HG02885 (cell line): ENCODE results near the gene PTPN13.

ENCODE experiments used
- ATAC-seq: cut with Tn5 transposase; IDR thresholded peaks from one replicate; pipeline ENCODE4 v1.9.1; 2021; ENCODE audit warnings: mild to moderate bottlenecking; ENCODE audit not compliant: unreplicated experiment, poor library complexity

Gene PTPN13

DNA sequence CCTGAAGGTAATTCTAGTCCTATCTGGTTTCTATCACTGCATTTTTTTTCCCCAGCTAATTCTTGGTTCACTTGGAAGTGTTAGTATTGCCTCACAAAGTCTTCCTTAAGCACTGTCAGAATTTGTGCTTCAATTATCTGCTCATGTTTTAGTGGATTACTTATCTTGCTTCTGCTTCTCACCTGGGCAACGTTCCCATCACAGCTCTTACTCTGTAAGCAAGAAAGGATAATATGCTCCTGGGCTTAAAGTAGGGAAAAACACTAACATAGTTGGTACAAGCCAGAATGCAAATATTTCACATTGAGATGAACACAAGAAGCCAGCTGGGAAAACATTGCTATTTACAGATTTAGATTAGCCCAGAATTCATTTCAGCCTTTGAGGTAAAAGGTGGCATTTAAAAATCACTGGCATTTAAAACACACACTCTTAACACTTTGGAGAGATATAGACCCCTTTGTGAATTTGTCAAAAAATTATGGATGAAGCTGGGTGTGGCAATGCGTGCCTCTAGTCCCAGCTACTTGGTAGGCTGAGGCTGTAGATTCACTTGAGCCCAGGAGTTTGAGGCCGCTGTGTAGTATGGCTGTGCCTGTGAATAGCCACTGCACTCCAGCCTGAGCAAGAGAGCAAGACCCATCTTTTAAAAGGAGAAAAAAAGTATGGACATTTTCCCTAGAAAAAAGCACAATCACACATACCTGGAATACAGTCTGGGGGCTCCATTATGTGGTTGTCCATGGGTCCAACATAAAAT, 6.6 kb upstream of the PTPN13 start:
- ATAC-seq: no peak

DNA sequence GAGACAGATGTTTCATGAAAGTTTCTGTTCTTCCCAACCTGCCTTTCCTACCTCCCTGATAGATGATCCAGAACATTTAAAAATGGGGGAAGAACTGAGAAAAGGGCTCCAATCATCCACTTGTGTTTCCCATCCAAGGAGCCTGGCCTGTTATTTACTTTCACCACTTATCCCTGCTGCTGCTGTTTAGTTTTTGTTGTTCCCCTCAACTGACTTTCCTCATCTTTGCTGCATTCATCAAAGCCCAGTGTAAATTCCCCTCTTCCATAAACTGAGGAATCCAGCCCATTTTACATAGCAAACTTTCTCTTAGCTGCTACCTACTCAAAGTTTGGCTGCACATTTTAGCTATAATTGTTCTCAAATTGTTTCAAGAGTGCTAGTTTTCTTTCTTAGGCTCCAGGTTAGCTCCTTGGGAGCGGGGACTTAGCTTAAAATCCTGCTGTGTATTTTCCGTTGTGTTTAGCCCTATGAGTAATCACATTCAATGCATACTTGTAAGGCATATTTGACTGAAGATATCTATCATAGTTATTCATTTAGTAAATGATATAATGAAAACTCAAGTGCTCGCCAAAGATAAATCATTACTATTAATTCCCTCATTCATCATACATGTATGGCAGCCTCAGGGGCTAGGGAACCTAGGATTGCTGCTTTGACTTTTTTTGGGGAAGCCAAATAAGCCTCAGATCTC, 1.4 kb upstream of the PTPN13 start:
- ATAC-seq: no peak

DNA sequence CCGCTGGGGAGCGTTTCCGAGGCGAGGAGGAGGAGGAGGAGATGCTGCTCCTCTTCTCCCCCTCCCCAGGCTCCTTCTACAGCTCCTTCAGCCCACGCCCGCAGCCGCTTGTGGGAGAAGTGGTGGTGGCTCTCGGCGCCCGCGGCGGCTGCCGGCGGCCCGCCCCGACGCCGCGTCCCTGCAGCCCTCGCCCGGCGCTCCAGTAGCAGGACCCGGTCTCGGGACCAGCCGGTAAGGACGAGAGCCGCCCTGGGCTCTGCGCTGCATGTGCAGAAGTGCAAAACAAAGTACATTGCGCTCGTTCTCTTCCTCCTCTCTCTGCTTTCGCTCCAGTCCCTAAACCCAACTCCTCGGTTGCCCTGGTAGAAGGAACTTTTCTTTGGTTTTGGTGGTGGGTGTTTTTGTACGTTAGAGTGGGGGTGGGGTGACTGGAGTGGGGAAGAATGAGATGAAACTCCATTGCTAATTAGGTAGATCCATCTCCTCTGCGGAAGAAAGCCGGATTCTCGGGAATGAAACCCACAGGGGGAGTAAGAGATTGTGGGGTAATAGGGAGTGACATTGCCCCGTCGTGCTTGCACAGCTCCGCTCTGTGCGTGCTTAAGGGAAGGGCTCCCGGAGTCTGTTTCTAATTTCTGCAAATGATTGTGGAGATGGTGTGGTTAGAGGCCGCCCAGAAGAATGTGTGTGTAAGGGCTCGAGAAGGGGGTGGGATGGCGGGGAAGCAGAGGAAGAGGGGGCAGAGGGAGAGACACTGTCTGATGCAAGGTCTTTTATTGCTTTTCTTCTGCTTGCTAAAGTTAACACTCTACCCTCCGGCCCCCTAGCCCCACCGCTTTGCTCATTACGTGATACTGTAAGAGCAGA, 677 bp downstream of the PTPN13 start:
- ATAC-seq: peak; percentile 26

DNA sequence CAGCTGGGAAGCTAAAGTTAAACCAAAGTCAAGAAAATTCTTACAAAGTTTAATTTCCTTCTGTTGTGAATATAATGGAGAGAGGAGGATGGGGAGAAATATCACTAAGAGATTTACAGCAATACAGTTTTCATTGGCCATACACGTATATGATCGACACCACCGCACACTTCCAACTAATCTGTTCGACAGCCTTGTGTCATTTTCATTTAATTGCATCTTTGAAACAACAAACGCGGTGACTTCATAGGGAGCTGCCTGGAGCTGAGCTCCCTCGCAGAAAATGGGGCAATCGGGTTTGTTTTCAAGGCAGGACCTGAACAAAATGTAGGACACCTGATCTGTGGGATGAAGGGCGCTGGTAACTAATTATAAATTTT, 1.3 kb downstream of the PTPN13 start:
- ATAC-seq: no peak

DNA sequence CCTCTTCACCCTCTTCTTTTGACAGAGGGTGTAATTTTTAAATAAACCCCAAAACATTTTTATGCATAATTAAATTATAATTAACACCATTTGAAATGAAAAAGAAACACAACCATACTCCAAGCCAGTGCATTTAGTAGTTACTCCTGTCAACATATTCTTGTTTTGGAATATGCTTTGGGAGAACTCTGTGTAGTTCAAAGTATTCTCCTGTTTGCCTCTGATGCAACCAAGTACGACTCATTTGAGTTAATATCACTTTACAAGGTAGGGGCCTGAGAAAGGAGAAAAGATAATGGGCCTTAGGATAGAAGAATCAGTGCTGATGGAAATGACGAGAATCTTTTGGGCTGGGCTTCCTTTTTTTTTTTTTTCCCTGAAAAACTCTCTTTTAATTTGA, 2.7 kb downstream of the PTPN13 start:
- ATAC-seq: no peak

DNA sequence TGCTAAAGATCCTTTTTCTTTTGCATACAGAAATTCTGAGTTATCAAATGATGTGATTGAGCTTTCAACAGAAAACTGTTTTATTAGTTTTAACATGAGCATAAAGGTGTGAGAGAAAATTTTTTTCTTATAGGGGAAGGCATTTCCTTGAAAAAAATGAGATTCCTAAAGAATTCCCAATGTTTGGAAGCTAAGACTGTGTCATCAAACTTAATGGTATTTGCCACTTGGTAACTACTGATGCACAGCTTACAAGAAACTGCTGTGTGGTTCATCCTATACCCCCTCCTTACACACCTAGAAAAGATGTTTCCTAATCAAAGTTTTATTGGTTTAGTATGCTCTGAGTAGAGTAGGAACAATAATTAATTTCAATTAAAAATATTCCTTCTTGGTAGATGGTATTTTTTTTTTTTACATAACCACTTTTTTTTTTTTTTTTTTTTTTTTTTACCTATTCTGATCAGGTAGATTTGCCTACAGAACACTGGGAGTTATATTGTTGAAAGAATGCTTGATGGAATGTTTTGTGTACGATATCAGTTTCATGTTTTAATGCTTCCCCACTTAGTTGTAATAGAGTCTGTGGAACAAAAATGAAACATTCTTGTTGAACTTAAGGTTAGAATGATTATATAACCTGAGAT, 6.0 kb downstream of the PTPN13 start:
- no peak for ATAC-seq

DNA sequence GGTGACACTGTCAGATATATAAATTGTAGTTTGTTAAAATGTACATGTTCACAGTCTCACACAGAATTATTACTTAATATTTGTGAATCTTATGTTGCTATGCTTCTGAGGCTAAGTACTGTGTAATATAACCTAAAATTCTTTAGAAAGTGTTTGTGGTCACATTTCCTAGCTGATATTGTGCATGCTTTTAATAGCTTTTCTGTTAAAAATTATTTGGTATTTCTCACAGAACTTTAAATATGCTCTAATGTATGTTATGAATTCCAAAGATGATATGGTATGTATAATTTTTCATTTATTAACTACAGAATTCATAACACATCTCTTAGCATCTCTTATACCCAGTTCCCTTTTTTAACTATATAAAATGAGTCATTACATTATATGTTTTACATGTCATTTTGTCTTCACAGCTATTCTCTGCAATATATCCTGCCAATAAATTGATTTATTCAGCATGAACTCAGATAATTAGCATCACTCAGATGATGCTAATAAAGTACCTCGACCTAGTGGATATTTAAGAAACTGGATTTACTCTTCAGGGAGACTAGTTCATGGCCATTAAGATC, 9.3 kb downstream of the PTPN13 start:
- ATAC-seq: no peak

DNA sequence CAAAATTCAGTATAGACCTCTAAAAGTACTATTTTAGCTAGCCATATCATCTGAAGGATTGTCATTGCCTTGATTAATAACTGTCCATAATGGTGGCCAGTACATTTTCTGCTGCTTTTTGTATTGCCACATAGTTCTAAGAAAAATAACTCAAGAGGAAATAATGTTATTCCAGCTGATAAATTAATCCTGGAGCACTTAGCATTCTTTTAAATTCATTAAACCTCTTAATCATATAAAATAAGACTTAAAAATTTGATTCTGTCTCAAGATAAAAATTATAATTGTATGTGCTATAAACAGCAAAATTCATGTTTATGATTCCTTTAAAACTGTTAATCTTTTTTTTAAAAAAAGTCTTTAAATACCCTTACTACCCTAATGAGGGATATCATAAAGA, 12.7 kb downstream of the PTPN13 start:
- no peak for ATAC-seq

DNA sequence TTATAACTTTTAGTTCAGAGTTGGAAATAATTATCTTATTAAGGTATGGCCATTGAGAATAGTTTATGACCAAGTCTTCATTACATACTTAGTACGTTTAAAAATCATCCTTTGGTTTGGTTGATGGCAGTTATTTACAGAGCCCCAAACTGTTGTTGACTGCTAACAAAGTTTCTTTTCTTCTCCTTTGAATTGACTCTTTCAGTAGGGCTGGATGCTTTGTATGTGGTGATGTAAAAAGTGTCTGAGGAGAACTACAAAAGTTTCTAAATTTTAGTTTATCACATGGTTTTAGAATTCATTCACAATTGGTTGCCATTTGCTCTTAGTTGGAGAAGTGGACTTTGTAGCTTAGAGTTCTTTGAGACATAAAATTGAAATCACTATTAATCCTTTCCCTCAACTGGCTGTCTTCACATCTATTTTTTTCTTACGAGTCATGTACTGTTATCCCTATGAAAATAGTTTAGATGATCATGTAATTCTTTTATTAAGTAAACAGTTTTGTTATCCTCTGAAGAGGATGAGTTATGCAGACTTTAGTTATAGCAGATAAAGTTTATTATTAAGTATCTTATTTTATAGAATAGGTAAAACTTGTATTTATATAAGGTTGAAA, 14.8 kb downstream of the PTPN13 start:
- no peak for ATAC-seq

DNA sequence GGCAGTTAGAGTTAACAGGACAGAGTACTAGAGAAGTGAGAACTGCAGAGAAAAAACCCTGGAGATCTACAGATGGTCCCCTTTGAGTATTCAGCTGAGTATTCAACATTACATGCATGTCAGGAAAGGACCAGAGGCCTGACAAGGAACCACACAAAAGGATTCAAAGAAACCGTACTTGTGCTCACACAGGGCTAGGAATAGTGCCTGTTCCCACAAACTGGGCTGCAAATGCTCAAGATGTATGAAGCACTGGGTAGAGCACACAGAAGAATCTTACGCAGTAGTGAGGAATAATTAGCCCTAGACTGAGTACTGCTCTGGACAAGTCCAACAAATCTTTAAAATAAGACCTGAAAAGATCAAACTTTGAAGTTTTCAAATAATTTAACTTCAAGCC, 17.6 kb downstream of the PTPN13 start:
- no peak for ATAC-seq

DNA sequence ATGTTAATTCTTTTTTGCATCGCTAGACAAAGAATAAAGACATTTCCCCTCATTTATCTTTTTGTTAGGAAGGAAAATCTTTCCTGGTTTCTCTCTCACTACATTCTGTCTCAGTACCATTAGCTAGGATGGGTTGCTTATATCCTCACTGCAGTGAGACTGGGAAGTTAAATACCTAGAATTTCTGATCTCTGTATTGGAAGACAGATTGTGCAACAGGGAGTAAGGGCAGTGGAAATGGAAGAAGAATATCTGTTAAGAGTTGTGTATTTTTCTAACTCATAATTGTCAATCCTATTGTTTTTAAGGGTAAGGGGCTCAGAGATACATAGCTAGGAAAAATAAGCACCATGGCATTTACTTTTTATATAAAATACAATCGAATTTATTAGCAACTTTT, 19.6 kb downstream of the PTPN13 start:
- no peak for ATAC-seq

DNA sequence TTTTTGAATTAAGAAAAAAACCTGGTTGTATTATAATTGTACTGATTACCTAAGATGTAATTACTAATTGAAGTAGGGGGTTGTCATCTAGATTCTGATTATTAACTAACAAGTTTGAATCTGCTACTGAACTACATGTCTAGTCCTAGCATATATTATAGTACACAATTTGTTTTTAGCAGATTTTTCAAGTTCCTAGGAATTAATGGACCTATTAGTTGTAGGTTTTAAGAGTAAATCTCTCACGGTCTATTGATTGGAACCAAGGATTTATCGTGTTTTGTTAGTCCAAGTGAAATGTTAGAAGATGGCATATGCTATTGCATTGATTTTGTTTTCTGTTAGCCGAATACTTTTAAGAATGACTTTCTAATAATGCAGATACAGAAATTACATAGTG, 20.8 kb downstream of the PTPN13 start:
- no peak for ATAC-seq

DNA sequence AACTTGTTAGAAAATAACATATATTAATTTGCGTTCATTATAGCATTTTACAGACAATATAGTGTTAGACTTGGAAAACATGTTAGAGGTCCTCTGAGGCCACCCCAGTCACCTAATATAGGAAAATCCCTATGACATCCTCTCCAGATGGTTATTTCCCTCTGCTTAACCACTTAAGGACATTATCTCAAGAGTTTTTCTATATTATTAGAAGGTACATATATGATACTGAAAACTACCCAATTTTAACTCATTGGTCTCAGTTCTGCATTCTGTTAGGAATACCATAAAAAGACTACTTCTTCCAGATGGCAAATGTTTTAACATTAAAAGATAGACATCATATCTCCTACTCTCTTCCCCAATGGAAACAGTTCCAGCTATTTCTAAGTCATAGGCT, 21.4 kb downstream of the PTPN13 start:
- no peak for ATAC-seq

DNA sequence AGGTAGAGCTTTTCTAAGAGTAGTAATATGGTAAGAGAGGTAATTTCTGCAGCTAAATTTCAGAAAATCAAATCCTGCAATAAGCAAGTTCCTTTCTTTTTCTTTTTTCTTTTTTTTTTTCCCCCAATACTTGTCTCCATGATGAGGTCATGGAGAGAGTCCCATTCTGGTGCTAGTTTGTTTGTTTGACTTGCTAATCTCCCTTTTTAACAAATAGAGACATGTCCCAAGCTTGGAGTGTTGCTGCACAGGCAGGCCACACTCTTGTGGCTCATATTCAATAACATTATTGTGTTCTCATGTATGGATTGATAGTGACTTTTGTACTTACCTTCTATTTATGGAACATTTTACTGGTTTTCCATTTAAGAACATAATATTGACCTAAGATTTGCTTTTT, 25.5 kb downstream of the PTPN13 start:
- no peak for ATAC-seq

DNA sequence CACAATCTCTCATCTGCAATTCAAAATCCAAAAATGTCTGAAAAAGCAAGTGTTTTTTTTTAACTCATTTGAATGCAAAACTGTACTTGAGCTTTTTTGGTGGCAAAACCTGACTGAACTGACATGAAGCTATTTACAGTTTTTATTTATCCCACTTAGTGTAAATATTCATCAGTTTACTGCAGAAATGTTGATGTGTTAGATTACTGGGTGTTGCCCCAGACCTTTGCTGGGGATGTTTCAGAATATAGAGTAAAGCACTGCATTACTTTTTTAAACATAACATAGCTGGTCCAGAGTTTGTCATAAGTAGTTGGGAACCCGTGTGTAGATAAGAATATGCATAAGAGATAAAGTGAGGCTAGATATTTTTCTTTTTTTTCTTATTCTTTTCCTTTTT, 27.3 kb downstream of the PTPN13 start:
- ATAC-seq: no peak

DNA sequence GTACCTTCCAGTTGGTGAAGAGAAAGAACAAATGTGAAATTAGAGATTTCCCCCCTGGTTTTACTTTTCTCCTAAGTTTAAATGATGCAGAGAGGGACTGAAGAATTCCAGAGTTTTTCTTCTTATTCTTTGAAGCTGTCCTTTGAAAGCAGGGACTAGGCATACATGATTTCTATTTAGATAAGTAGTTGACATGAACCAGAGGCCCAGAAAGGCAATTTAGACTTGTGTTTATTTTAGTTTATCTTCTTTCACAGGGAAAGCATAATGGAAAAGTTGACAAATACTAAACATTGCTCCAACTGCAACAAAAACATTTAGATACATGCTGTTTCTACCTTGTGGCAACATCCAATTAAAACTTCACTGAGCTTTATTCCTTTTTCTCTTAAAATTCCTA, 32.0 kb downstream of the PTPN13 start:
- no peak for ATAC-seq

DNA sequence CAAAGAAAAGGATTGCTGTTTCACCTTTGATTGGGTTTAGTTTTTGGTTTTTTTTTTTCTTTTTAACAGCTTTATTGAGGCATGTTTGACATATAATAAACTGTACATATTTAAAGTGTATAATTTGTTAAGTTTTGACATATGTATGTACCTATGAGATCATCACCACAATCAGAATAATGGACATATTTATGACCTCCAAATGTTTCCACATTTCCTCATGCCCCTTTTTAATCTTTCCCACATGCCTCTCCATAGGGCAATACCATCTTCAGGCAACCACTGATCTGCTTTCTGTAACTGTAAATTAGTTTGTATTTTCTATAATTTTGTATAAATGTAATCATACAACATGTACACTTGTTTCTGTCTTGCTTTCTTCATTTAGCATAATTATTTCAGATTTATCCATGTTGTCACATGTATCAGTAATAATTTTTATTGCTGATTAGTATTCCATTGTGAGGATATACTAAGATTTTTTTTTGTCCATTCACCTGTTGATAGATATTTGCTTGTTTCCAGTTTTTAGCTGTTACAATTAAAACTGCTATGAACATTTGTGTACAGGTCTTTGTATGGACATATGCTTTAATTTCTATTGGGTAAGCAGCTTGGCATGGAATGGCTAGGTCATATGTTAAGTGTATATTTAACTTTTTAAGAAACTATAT, 33.5 kb downstream of the PTPN13 start:
- no peak for ATAC-seq

DNA sequence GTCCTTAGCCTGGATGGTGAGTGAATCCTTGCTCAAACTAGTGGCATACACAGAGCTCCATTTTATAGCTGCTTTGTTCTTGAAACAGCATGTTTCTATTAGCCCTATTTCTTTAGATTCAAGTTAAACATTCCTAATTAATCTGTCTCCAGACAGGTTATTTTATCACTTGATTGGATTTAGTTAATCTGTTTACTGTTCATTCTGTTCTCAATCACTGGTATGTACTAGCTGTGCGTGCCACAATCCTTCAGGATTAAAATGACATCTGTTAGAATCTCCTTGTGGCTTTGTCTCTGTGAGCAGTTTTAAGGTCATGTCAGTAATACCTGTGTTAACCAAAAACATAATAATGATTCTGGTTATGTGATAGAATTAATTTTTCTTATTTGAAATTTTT, 36.5 kb downstream of the PTPN13 start:
- ATAC-seq: no peak

DNA sequence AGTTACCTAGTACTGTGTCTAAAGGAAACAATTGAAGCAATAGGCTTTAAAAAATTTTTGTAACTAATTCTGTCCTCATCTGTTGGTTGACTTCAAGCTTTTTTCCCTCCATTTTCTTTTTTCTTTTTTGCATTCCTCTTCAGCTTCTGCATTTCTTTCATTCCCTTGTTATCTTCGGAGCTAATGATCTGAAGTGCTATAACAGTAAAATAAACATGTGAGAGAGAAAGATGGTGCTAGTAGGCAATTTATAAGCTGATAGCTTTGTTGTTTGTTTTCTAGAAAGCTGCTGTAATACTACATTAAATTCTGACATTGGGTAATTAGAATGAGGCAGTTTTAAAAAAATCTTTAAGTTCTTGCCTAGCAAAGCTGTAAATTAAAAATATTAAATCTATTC, 37.1 kb downstream of the PTPN13 start:
- no peak for ATAC-seq
